Upper lobe of right lung (tissue), 1 donor: ENCODE results near the gene BORCS5. TPM values are rescaled to one million over a fixed set of nuclear protein-coding genes. Genes with fewer than 3 reads are reported as not detected.

ENCODE experiments used
- ATAC-seq: fragments of 200-7000 bp; cut with Tn5 transposase; one replicate; pipeline ENCODE4 v1.9.1; 2020; ENCODE audit warnings: mild to moderate bottlenecking, moderate library complexity
- DNase-seq: peaks from one replicate; pipeline ENCODE4 v3.0.0-alpha.2; 2020
- H3K27ac ChIP-seq: fragments of 200-600 bp; one replicate; pipeline ENCODE4 v1.8.0; 2022
- H3K27me3 ChIP-seq: fragments of 200-600 bp; one replicate; pipeline ENCODE4 v1.8.0; 2022; ENCODE audit warnings: mild to moderate bottlenecking
- H3K36me3 ChIP-seq: fragments of 200-600 bp; one replicate; pipeline ENCODE4 v1.8.0; 2022
- H3K4me1 ChIP-seq: fragments of 200-600 bp; one replicate; pipeline ENCODE4 v1.8.0; 2022
- H3K4me3 ChIP-seq: fragments of 200-600 bp; one replicate; pipeline ENCODE4 v1.8.0; 2022; ENCODE audit warnings: mild to moderate bottlenecking
- H3K9me3 ChIP-seq: fragments of 200-600 bp; one replicate; pipeline ENCODE4 v1.8.0; 2022
- CTCF ChIP-seq: fragments of 200-600 bp; IDR thresholded peaks from one replicate; pipeline ENCODE4 v1.8.0; 2022; ENCODE audit warnings: antibody characterized with exemption
- intact Hi-C: fragments of 100-400 bp; cut with DNase I; formaldehyde crosslinking; loops from one replicate; pipeline ENCODE4 v1.11.0; 2022
- total RNA-seq: library from RNA; stranded (reverse); fragmentation: NEBNext Ultra II Directional; extraction: Animal tissue kit (Norgen Biotek cat#: 25700); gene quantifications from one replicate; pipeline ENCODE4 v1.2.1, GENCODE V29; 2021
- donor health status: DM: no; HTN: yes; CAD: no; lungs with severe emphysema.

The BORCS5 gene
- total RNA-seq, 1 donor from 2014 or later, result 14.0 TPM

GRCh38 chr12:12445165-12445881, 88.4 kb downstream of the BORCS5 start:
- no peak overlapping the region for H3K27ac ChIP-seq
- no peaks in the 10 kb centered on the region for H3K9me3 ChIP-seq
- ATAC-seq (no peak), DNase-seq (no peak)
- H3K27me3 ChIP-seq, result no peaks in the 10 kb centered on the region
- H3K4me3 ChIP-seq, result no peak overlapping the region
- H3K36me3 ChIP-seq, result no peaks in the 10 kb centered on the region
- TF ChIP-seq CTCF, result no peak
- peaks cover 47% of the 10 kb centered on the region for H3K4me1 ChIP-seq
- intact Hi-C loops, result no loop called here

GRCh38 chr12:12445882-12446181, 89.0 kb downstream of the BORCS5 start:
- Histone ChIP-seq H3K4me1 (peaks cover 52% of the 10 kb centered on the region), H3K9me3 (no peaks in the 10 kb centered on the region), H3K27ac (no peak overlapping the region), H3K4me3 (no peak overlapping the region), H3K27me3 (no peaks in the 10 kb centered on the region), H3K36me3 (no peaks in the 10 kb centered on the region)
- no peak for TF ChIP-seq CTCF
- ATAC-seq, result no peak
- DNase-seq, result no peak
- intact Hi-C loops, result no loop called here

- H3K4me1 ChIP-seq, result peaks cover 44% of the 10 kb centered on the region
- H3K27ac ChIP-seq, result no peak overlapping the region
- no peaks in the 10 kb centered on the region for H3K27me3 ChIP-seq
- no peaks in the 10 kb centered on the region for H3K9me3 ChIP-seq
- intact Hi-C loops, result no loop called here
- ATAC-seq (no peak), DNase-seq (no peak)
- H3K36me3 ChIP-seq, result no peaks in the 10 kb centered on the region
- no peak for TF ChIP-seq CTCF
- no peak overlapping the region for H3K4me3 ChIP-seq
Observed at GRCh38 chr12:12446786-12447185, 89.9 kb downstream of the BORCS5 start.

- Histone ChIP-seq H3K36me3 (no peaks in the 10 kb centered on the region), H3K4me1 (peaks cover 39% of the 10 kb centered on the region), H3K27me3 (no peaks in the 10 kb centered on the region), H3K9me3 (no peaks in the 10 kb centered on the region), H3K27ac (no peak overlapping the region), H3K4me3 (no peak overlapping the region)
- intact Hi-C loops, result no loop called here
- no peak for TF ChIP-seq CTCF
- ATAC-seq (no peak), DNase-seq (no peak)
Observed at GRCh38 chr12:12447236-12447635, 90.4 kb downstream of the BORCS5 start.

- DNase-seq, result no peak
- no peak for TF ChIP-seq CTCF
- Histone ChIP-seq H3K9me3 (no peaks in the 10 kb centered on the region), H3K4me3 (no peak overlapping the region), H3K4me1 (peaks cover 33% of the 10 kb centered on the region), H3K27ac (no peak overlapping the region), H3K36me3 (no peaks in the 10 kb centered on the region), H3K27me3 (no peaks in the 10 kb centered on the region)
- ATAC-seq, result no peak
- intact Hi-C loops, result no loop called here
Observed at GRCh38 chr12:12447837-12448236, 91.0 kb downstream of the BORCS5 start.

GRCh38 chr12:12449533-12450025, 92.7 kb downstream of the BORCS5 start:
- Histone ChIP-seq H3K36me3 (no peaks in the 10 kb centered on the region), H3K27ac (peak overlapping the region; percentile 71), H3K4me3 (no peak overlapping the region), H3K27me3 (no peaks in the 10 kb centered on the region), H3K9me3 (no peaks in the 10 kb centered on the region), H3K4me1 (peaks cover 20% of the 10 kb centered on the region)
- DNase-seq (no peak), ATAC-seq (peak; percentile 92)
- intact Hi-C loops, result no loop called here
- no peak for TF ChIP-seq CTCF
